A673 (cell line): ENCODE results near the gene ABT1.

Experiments
- EZH2 ChIP-seq: fragments of 200-600 bp; sonication (generic); IDR thresholded peaks from 2 replicates; pipeline ENCODE4 v1.6.1; 2017; ENCODE audit warnings: borderline replicate concordance, low read depth, mild to moderate bottlenecking, mixed read lengths, antibody characterized with exemption, low read length; ENCODE audit not compliant: poor library complexity, severe bottlenecking
- TF ChIP-seq, protein P1 (sequence below): fragments of 300-800, 200-600 bp; sonication (generic); conservative IDR thresholded peaks from 2 replicates; pipeline ENCODE4 v1.5.1; 2017; ENCODE audit warnings: low read depth, mild to moderate bottlenecking, antibody characterized with exemption, low read length, moderate library complexity, mixed read lengths

DNA sequence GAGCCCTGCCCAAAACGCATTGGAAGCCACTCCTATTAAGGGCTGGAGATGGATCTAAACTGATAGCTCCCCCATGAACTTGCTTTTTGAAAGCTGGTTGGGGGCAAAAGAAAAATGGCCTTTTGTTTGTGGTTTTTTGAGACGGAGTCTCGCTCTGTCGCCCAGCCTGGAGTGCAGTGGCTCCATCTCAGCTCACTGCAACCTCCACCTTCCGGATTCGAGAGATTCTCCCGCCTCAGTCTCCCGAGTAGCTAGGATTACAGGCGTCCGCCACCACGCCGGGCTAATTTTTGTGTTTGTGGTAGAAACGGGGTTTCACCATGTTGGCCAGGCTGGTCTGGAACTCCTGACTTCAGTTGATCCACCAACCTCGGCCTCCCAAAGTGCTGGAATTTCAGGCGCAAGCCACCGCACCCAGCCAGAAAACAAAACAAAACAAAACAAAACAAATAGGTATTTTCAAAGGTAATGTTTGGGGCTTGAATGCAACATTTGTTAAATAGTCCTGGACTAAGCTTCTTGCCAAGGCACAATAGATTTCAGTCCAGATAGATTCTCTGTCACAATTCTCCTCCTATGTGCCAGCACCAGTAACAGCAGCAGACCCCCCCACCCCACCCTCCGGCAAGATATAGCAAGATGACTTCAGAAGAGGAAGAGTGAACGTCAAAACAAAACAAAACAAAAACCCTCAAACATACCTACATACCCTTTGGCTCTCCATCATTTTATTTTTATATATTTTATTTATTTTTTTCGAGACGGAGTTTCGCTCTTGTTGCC, 26.5 kb upstream of the ABT1 start:
- TF ChIP-seq, protein P1, sequence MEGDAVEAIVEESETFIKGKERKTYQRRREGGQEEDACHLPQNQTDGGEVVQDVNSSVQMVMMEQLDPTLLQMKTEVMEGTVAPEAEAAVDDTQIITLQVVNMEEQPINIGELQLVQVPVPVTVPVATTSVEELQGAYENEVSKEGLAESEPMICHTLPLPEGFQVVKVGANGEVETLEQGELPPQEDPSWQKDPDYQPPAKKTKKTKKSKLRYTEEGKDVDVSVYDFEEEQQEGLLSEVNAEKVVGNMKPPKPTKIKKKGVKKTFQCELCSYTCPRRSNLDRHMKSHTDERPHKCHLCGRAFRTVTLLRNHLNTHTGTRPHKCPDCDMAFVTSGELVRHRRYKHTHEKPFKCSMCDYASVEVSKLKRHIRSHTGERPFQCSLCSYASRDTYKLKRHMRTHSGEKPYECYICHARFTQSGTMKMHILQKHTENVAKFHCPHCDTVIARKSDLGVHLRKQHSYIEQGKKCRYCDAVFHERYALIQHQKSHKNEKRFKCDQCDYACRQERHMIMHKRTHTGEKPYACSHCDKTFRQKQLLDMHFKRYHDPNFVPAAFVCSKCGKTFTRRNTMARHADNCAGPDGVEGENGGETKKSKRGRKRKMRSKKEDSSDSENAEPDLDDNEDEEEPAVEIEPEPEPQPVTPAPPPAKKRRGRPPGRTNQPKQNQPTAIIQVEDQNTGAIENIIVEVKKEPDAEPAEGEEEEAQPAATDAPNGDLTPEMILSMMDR, result no peak
- no peak for TF ChIP-seq EZH2
